Endothelial cell of umbilical vein (primary cell): Measurements from ENCODE around the gene CLCN6.

ENCODE experiments used
- CTCF ChIP-seq, 2 donors: IDR thresholded peaks; 1 replicate in 1 of 2; 2 replicates in 1 of 2; pipeline ENCODE4 v1.5.1; 2011; ENCODE audit warnings: low read length in 2 of 2, mild to moderate bottlenecking in 2 of 2, moderate library complexity in 2 of 2, control low read depth in 1 of 2, inconsistent platforms in 1 of 2, low read depth in 1 of 2; ENCODE audit not compliant: insufficient read depth in 1 of 2; ENCODE audit errors: extremely low read depth in 1 of 2
- FOS ChIP-seq: IDR thresholded peaks from 2 replicates; pipeline ENCODE4 v1.6.1; 2011; ENCODE audit warnings: mild to moderate bottlenecking, low read length, moderate library complexity, borderline replicate concordance; ENCODE audit not compliant: insufficient read depth
- MAX ChIP-seq: IDR thresholded peaks from 2 replicates; pipeline ENCODE4 v1.6.1; 2011; ENCODE audit not compliant: insufficient read depth, insufficient read length
- MYC ChIP-seq: IDR thresholded peaks from one replicate; pipeline ENCODE4 v1.6.1; 2011; ENCODE audit warnings: mild to moderate bottlenecking, low read depth, low read length

- TF ChIP-seq CTCF (IDR thresholded peaks at IDR 0.05; ENCODE audit: extremely low read depth in 1 of 2, insufficient read depth in 1 of 2, low read depth in 1 of 2, low read length in 2 of 2) (no peak), FOS (no peak), MAX (no peak), MYC (no peak)
These were observed 5.6 kb upstream of the CLCN6 start for GRCh38 chr1:11800391-11800755.
